ENCODE measurements around the gene LOXHD1. TPM values are rescaled to one million over a fixed set of nuclear protein-coding genes. Genes with fewer than 3 reads are reported as not detected.

Gene LOXHD1
- total RNA-seq, 1 experiment from 2014 or later: not detected

DNA sequence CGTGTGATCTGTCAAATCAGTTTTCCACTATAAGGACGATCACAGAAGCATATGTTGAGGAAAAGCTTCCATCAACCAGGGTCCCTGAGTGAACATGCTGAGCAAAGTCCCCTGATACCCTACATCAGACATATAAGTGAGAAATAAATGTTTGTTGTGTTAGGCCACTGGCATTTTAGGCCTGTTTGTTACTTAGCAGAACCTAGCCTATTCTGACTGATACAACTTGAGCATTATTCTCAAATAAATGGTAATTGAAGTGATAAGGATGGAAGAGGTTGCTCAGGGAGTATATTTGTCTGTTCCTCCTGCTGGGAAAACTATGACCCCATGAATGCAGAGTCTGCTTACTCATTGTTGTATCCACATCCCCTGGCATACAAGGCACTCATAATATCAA, 106.4 kb downstream of the LOXHD1 start:
- H3K27me3 ChIP-seq (replicated peaks; ENCODE audit: control insufficient read depth, insufficient read depth, low read length): no peaks in the 10 kb centered on the region
- TF ChIP-seq, protein P1, sequence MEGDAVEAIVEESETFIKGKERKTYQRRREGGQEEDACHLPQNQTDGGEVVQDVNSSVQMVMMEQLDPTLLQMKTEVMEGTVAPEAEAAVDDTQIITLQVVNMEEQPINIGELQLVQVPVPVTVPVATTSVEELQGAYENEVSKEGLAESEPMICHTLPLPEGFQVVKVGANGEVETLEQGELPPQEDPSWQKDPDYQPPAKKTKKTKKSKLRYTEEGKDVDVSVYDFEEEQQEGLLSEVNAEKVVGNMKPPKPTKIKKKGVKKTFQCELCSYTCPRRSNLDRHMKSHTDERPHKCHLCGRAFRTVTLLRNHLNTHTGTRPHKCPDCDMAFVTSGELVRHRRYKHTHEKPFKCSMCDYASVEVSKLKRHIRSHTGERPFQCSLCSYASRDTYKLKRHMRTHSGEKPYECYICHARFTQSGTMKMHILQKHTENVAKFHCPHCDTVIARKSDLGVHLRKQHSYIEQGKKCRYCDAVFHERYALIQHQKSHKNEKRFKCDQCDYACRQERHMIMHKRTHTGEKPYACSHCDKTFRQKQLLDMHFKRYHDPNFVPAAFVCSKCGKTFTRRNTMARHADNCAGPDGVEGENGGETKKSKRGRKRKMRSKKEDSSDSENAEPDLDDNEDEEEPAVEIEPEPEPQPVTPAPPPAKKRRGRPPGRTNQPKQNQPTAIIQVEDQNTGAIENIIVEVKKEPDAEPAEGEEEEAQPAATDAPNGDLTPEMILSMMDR (IDR thresholded peaks at IDR 0.05; ENCODE audit: insufficient read depth in 1 of 2, low read depth in 1 of 2, low read length in 1 of 2, severe bottlenecking in 1 of 2, unreplicated experiment in 1 of 2): no peak
- H3K9me3 ChIP-seq: no peaks in the 10 kb centered on the region
- DNase-seq: no peak
- Mint-ChIP-seq H3K4me1 (ENCODE audit: low read depth, unreplicated experiment) (no peaks in the 10 kb centered on the region), H3K9me3 (ENCODE audit: unreplicated experiment) (peaks cover 10% of the 10 kb centered on the region), H3K36me3 (ENCODE audit: insufficient read depth, unreplicated experiment) (no peaks in the 10 kb centered on the region), H3K4me3 (ENCODE audit: unreplicated experiment) (no peak overlapping the region), H3K27ac (ENCODE audit: unreplicated experiment) (no peak overlapping the region), H3K27me3 (ENCODE audit: insufficient read depth, unreplicated experiment) (peaks cover 9% of the 10 kb centered on the region)
- ChIA-PET POLR2A (no interaction called here), CTCF (no interaction called here)
- H3K4me3 ChIP-seq (ENCODE audit: low read depth, low read length): no peak overlapping the region
- H3K4me1 ChIP-seq: no peaks in the 10 kb centered on the region
- intact Hi-C loops (cut with micrococcal nuclease; ENCODE audit: unreplicated experiment): no loop called here
- BruUV-seq (replicated peaks): no TSS peak
- H3K36me3 ChIP-seq (ENCODE audit: control insufficient read depth, insufficient read depth, low read length): no peaks in the 10 kb centered on the region

DNA sequence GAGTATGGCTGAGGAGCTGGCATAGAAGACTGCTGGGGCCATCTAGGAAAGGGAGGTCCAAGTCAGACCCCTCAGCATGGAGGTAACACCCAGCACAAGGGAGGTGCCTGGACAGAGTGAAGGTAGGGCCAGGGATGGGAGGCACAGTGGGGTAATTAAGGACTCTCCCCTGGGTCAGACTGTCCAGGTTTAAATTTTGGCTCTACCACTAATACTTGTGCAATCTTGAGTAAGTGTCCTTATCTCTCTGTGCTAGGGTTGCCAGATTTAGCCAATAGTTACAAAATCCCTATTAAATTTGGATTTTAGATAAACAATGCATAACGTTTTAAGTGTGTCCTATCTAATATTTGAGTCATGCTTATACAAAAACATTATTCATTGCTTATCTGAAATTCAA, 109.5 kb downstream of the LOXHD1 start:
- Histone ChIP-seq H3K36me3 (ENCODE audit: control insufficient read depth, insufficient read depth, low read length) (no peaks in the 10 kb centered on the region), H3K4me3 (ENCODE audit: low read depth, low read length) (no peak overlapping the region), H3K9me3 (no peaks in the 10 kb centered on the region), H3K4me1 (no peaks in the 10 kb centered on the region), H3K27me3 (replicated peaks; ENCODE audit: control insufficient read depth, insufficient read depth, low read length) (no peaks in the 10 kb centered on the region)
- H3K4me1 Mint-ChIP-seq (ENCODE audit: low read depth, unreplicated experiment): no peaks in the 10 kb centered on the region
- no TSS peak for BruUV-seq (replicated peaks)
- H3K9me3 Mint-ChIP-seq (ENCODE audit: unreplicated experiment): peaks cover 10% of the 10 kb centered on the region
- H3K27me3 Mint-ChIP-seq (ENCODE audit: insufficient read depth, unreplicated experiment): peaks cover 5% of the 10 kb centered on the region
- no peaks in the 10 kb centered on the region for H3K36me3 Mint-ChIP-seq (ENCODE audit: insufficient read depth, unreplicated experiment)
- CTCF ChIA-PET: no interaction called here
- H3K4me3 Mint-ChIP-seq (ENCODE audit: unreplicated experiment): no peak overlapping the region
- POLR2A ChIA-PET: no interaction called here
- TF ChIP-seq, protein P1 (IDR thresholded peaks at IDR 0.05; ENCODE audit: insufficient read depth in 1 of 2, low read depth in 1 of 2, low read length in 1 of 2, severe bottlenecking in 1 of 2, unreplicated experiment in 1 of 2): no peak
- intact Hi-C loops (cut with micrococcal nuclease; ENCODE audit: unreplicated experiment): no loop called here
- no peak overlapping the region for H3K27ac Mint-ChIP-seq (ENCODE audit: unreplicated experiment)
- no peak for DNase-seq

DNA sequence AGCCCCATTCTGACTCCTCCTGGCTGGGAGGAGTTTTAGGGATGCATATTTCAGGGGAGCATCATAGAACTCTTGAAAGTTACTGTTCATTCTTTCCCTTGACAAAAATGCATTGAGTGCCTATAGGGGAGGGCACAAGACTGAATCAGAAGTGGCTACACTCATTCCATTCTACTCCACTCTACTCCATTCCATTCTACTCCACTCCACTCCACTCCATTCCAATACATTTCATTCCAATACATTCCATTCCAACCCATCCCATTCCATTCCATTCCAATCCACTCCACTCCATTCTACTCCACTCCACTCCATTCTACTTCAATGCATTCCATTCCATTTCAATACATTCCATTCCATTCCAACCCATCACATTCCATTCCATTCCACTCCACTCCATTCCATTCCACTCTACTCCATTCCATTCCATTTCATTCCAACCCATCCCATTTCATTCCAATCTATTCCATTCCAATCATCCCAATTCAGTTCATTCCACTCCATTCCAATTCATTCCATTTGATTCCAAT, 110.8 kb downstream of the LOXHD1 start:
- ChIA-PET POLR2A (no interaction called here), CTCF (no interaction called here)
- Histone ChIP-seq H3K4me3 (ENCODE audit: low read depth, low read length) (no peak overlapping the region), H3K36me3 (ENCODE audit: control insufficient read depth, insufficient read depth, low read length) (no peaks in the 10 kb centered on the region), H3K27me3 (replicated peaks; ENCODE audit: control insufficient read depth, insufficient read depth, low read length) (no peaks in the 10 kb centered on the region), H3K4me1 (no peaks in the 10 kb centered on the region), H3K9me3 (no peaks in the 10 kb centered on the region)
- H3K27me3 Mint-ChIP-seq (ENCODE audit: insufficient read depth, unreplicated experiment): peaks cover 5% of the 10 kb centered on the region
- intact Hi-C loops (cut with micrococcal nuclease; ENCODE audit: unreplicated experiment): no loop called here
- TF ChIP-seq, protein P1 (IDR thresholded peaks at IDR 0.05; ENCODE audit: insufficient read depth in 1 of 2, low read depth in 1 of 2, low read length in 1 of 2, severe bottlenecking in 1 of 2, unreplicated experiment in 1 of 2): no peak
- no peaks in the 10 kb centered on the region for H3K4me1 Mint-ChIP-seq (ENCODE audit: low read depth, unreplicated experiment)
- H3K9me3 Mint-ChIP-seq (ENCODE audit: unreplicated experiment): peaks cover 10% of the 10 kb centered on the region
- DNase-seq: no peak
- no peak overlapping the region for H3K27ac Mint-ChIP-seq (ENCODE audit: unreplicated experiment)
- no TSS peak for BruUV-seq (replicated peaks)
- no peak overlapping the region for H3K4me3 Mint-ChIP-seq (ENCODE audit: unreplicated experiment)
- no peaks in the 10 kb centered on the region for H3K36me3 Mint-ChIP-seq (ENCODE audit: insufficient read depth, unreplicated experiment)

Measured in Caco-2 (cell line).